ENCODE results near the gene MAGI2. TPM values are rescaled to one million over a fixed set of nuclear protein-coding genes. Genes with fewer than 3 reads are reported as not detected.

MAGI2 gene
- total and polyA plus RNA-seq, 2 of the 13 experiments (the other 11 are each of a cell fraction or from before 2014, with no cell fraction given) = 1.5 to 3.8 TPM

GRCh38 chr7:78985509-78985908 lies 468.0 kb downstream of the MAGI2 start:
- no peak overlapping the region for H2AFZ ChIP-seq (ENCODE audit: low read length)
- CTCF ChIA-PET (ENCODE audit: low intra/inter-chr PET ratio, low total read pairs) = no interaction called here
- DNase-seq (ENCODE audit: low spot score) (no peak), ATAC-seq (no peak), FAIRE-seq (no peak)
- no peaks in the 10 kb centered on the region for H3K4me1 ChIP-seq (ENCODE audit: insufficient read depth, low read length)
- no peak overlapping the region for H3K9ac ChIP-seq (ENCODE audit: insufficient read depth, low read depth, low read length)
- no peaks in the 10 kb centered on the region for H3K27me3 ChIP-seq (ENCODE audit: control insufficient read depth in 1 of 2, insufficient read depth in 2 of 2, low read length in 2 of 2)
- H3K36me3 ChIP-seq (replicated peaks in 1 of 2; ENCODE audit: control insufficient read depth in 1 of 2, insufficient read depth in 2 of 2, low read length in 2 of 2) = no peaks in the 10 kb centered on the region
- no TSS peak for BruUV-seq (replicated peaks)
- H3K27ac ChIP-seq (ENCODE audit: extremely low read length, insufficient read depth, low read length) = no peak overlapping the region
- POLR2A ChIA-PET = no interaction called here
- no peaks in the 10 kb centered on the region for H3K9me3 ChIP-seq (ENCODE audit: low read length)
- no peak overlapping the region for H3K4me3 ChIP-seq (replicated peaks in 1 of 3; ENCODE audit: insufficient read depth in 1 of 3, low read depth in 2 of 3, low read length in 3 of 3)
- WGBS (ENCODE audit: low lambda C conversion rate) = 58% methylated on average over 3 of the region's 3 CpGs
- in situ Hi-C loops (cut with HindIII; ENCODE audit: extremely low pct_ligation_motif_present, low pct_unique_long_range_greater_than_20kb) (no loop called here), intact Hi-C loops (cut with micrococcal nuclease; ENCODE audit: unreplicated experiment) (no loop called here)
- H4K20me1 ChIP-seq (ENCODE audit: insufficient read depth, low read length) = no peaks in the 10 kb centered on the region
- H3K79me2 ChIP-seq (ENCODE audit: insufficient read depth, low read length) = no peaks in the 10 kb centered on the region
- no peak overlapping the region for H3K4me2 ChIP-seq (ENCODE audit: low read depth, low read length)
- TF ChIP-seq ZNF558 (CRISPR knock-in tag; IDR thresholded peaks at IDR 0.05; ENCODE audit: borderline replicate concordance) (no peak), ZNF263 (CRISPR knock-in tag; IDR thresholded peaks at IDR 0.05) (no peak), SAP130 (CRISPR knock-in tag; IDR thresholded peaks at IDR 0.05; ENCODE audit: low read depth) (no peak), SPEN (CRISPR knock-in tag; IDR thresholded peaks at IDR 0.05; ENCODE audit: low read depth) (no peak), AKNA (CRISPR knock-in tag; IDR thresholded peaks at IDR 0.05; ENCODE audit: borderline replicate concordance) (no peak), HOXA9 (CRISPR knock-in tag; IDR thresholded peaks at IDR 0.05; ENCODE audit: borderline replicate concordance) (no peak), ISX (CRISPR knock-in tag; conservative IDR thresholded peaks at IDR 0.05) (no peak), REL (CRISPR knock-in tag; conservative IDR thresholded peaks at IDR 0.05) (no peak), RORA (CRISPR knock-in tag; IDR thresholded peaks at IDR 0.05) (no peak), JDP2 (CRISPR knock-in tag; IDR thresholded peaks at IDR 0.05; ENCODE audit: borderline replicate concordance) (no peak), ZNF24 (IDR thresholded peaks at IDR 0.05) (no peak), DNMT3B (CRISPR knock-in tag; conservative IDR thresholded peaks at IDR 0.05) (no peak), GTF2F1 (IDR thresholded peaks at IDR 0.05; ENCODE audit: low read length) (no peak), HNRNPH1 (optimal IDR thresholded peaks at IDR 0.05; ENCODE audit: low read depth, low read length) (no peak)
